Kidney (tissue), 14 donors: Measurements from ENCODE around the gene PLB1. TPM values are rescaled to one million over a fixed set of nuclear protein-coding genes. Genes with fewer than 3 reads are reported as not detected.

ENCODE experiments used
- DNase-seq, 5 donors: peaks; one replicate each; pipeline ENCODE4 v3.0.0-alpha.2; 2013 to 2020
- FAIRE-seq: peaks from 2 replicates; lab custom pipeline; 2012; peaks lifted over from hg19 to GRCh38; lab: Jason Lieb, UNC
- H3K27ac ChIP-seq, 2 donors: one replicate each; pipeline ENCODE4 v1.7.0; 2013; ENCODE audit warnings: low read depth in 2 of 2, low read length in 2 of 2, inconsistent platforms in 1 of 2
- H3K27me3 ChIP-seq: one replicate; pipeline ENCODE4 v1.7.1; 2013; ENCODE audit warnings: low read length, inconsistent platforms; ENCODE audit not compliant: control insufficient read depth, insufficient read depth
- H3K36me3 ChIP-seq, 3 donors: one replicate each; pipeline versions ENCODE4 v1.7.0 to v1.7.1; 2013; ENCODE audit warnings: low read length in 3 of 3, control low read depth in 1 of 3, inconsistent platforms in 1 of 3; ENCODE audit not compliant: insufficient read depth in 3 of 3, control insufficient read depth in 2 of 3
- H3K4me1 ChIP-seq, 3 donors: one replicate each; pipeline versions ENCODE4 v1.7.0 to v1.7.1; 2013; ENCODE audit warnings: low read length in 3 of 3, inconsistent platforms in 1 of 3, low read depth in 1 of 3; ENCODE audit not compliant: control insufficient read depth in 2 of 3, insufficient read depth in 2 of 3
- H3K4me3 ChIP-seq, 3 donors: one replicate each; pipeline versions ENCODE4 v1.7.0 to v1.8.1; 2013; ENCODE audit warnings: low read length in 3 of 3, control low read depth in 1 of 3, inconsistent platforms in 1 of 3
- H3K9ac ChIP-seq, 3 donors: one replicate each; pipeline versions ENCODE4 v1.7.0 to v1.7.1; 2013; ENCODE audit warnings: low read length in 3 of 3, control low read depth in 1 of 3, inconsistent platforms in 1 of 3
- H3K9me3 ChIP-seq, 3 donors: one replicate each; pipeline versions ENCODE4 v1.7.0 to v1.7.1; 2013; ENCODE audit warnings: low read length in 3 of 3, control low read depth in 1 of 3, inconsistent platforms in 1 of 3; ENCODE audit not compliant: control insufficient read depth in 2 of 3, insufficient read depth in 1 of 3
- intact Hi-C: fragments of 100-400 bp; cut with DNase I; formaldehyde crosslinking; loops from one replicate; pipeline ENCODE4 v1.11.1; 2022
- polyA plus RNA-seq: library from polyadenylated mRNA; stranded (reverse); fragments of 350-450 nt; fragmentation: Illumina TruSeq; extraction: RNeasy Lipid Tissue Mini Kit (QIAGEN cat#74804); gene quantifications from one replicate; pipeline ENCODE4 v1.2.3, GENCODE V29; 2014; ENCODE audit warnings: low read depth, low replicate concordance; ENCODE audit not compliant: insufficient read depth
- total RNA-seq: library from RNA; stranded (reverse); fragmentation: NEBNext Ultra II Directional; extraction: Animal tissue kit (Norgen Biotek cat#: 25700); gene quantifications from one replicate; pipeline ENCODE4 v1.2.1, GENCODE V29; 2021
- TF ChIP-seq, protein P1 (sequence below): IDR thresholded peaks from 3 replicates; pipeline ENCODE4 v1.5.1; 2012; ENCODE audit warnings: mild to moderate bottlenecking, moderate library complexity, borderline replicate concordance; ENCODE audit not compliant: insufficient read depth; ENCODE audit errors: extremely low read depth
- donor health status: control.
- donor health status: control.
- donor health status: control.
- donor health status: control.
- donor health status: control.
- donor health status: DM: yes; HTN: yes; CAD: no.
- donor health status: Normal renal cell carcinoma (clear cell type).

Gene PLB1
- total and polyA plus RNA-seq, 2 donors from 2014 or later, result 0.95 to 6.8 TPM

DNA sequence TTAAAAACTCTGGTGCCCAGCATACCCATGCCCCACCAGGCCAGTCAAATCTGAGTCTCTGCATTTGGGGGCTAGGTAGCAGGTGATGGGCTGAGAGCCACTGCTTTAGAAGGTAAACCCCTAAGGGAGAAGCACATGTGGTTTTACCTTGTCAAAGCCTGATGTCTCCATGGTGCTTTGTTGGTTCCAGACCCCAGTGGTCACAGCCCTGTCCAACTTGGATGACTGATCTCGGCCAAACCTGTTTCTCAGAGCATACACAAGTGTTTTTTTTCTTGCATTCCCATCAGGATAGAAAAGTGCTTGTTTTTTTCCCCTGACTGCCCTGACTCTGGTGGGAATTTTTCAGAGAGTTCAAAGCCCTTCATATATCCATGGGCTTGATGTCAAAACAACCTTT is 13.5 kb downstream of the PLB1 start:
- no peaks in the 10 kb centered on the region for H3K9me3 ChIP-seq
- no peaks in the 10 kb centered on the region for H3K27me3 ChIP-seq
- FAIRE-seq (no peak), DNase-seq (no peak)
- peak overlapping the region; percentile 38 to 88 for H3K27ac ChIP-seq
- H3K36me3 ChIP-seq, result no peaks in the 10 kb centered on the region
- intact Hi-C loops, result no loop called here
- H3K4me1 ChIP-seq, result peaks cover 0 to 3% (median 0%) of the 10 kb centered on the region in 3 donors
- H3K4me3 ChIP-seq, result no peak overlapping the region
- TF ChIP-seq, protein P1, sequence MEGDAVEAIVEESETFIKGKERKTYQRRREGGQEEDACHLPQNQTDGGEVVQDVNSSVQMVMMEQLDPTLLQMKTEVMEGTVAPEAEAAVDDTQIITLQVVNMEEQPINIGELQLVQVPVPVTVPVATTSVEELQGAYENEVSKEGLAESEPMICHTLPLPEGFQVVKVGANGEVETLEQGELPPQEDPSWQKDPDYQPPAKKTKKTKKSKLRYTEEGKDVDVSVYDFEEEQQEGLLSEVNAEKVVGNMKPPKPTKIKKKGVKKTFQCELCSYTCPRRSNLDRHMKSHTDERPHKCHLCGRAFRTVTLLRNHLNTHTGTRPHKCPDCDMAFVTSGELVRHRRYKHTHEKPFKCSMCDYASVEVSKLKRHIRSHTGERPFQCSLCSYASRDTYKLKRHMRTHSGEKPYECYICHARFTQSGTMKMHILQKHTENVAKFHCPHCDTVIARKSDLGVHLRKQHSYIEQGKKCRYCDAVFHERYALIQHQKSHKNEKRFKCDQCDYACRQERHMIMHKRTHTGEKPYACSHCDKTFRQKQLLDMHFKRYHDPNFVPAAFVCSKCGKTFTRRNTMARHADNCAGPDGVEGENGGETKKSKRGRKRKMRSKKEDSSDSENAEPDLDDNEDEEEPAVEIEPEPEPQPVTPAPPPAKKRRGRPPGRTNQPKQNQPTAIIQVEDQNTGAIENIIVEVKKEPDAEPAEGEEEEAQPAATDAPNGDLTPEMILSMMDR, result no peak
- H3K9ac ChIP-seq, result no peak overlapping the region

- H3K4me3 ChIP-seq, result no peak overlapping the region
- no peaks in the 10 kb centered on the region for H3K36me3 ChIP-seq
- H3K9ac ChIP-seq, result no peak overlapping the region
- TF ChIP-seq, protein P1, result no peak
- intact Hi-C loops, result no loop called here
- no peak for FAIRE-seq
- H3K27me3 ChIP-seq, result no peaks in the 10 kb centered on the region
- peaks cover 0 to 3% (median 0%) of the 10 kb centered on the region in 3 donors for H3K4me1 ChIP-seq
- H3K9me3 ChIP-seq, result no peaks in the 10 kb centered on the region
- peak overlapping the region in 1 of 2 donors; percentile 6 for H3K27ac ChIP-seq
- DNase-seq, result no peak
These were observed 14.3 kb downstream of the PLB1 start for GRCh38 chr2:28510184-28510583.

GRCh38 chr2:28511871-28512606 is 16.2 kb downstream of the PLB1 start:
- FAIRE-seq (no peak), DNase-seq (no peak)
- Histone ChIP-seq H3K4me1 (peaks cover 0 to 3% (median 0%) of the 10 kb centered on the region in 3 donors), H3K4me3 (no peak overlapping the region), H3K9me3 (no peaks in the 10 kb centered on the region), H3K27me3 (no peaks in the 10 kb centered on the region), H3K36me3 (no peaks in the 10 kb centered on the region), H3K9ac (no peak overlapping the region), H3K27ac (no peak overlapping the region)
- intact Hi-C loops, result no loop called here
- TF ChIP-seq, protein P1, result no peak

GRCh38 chr2:28512607-28512965 is 16.7 kb downstream of the PLB1 start:
- H3K27ac ChIP-seq, result no peak overlapping the region
- intact Hi-C loops, result no loop called here
- TF ChIP-seq, protein P1, result no peak

More at GRCh38 chr2:28512607-28512965, 16.7 kb downstream of the PLB1 start:
- Histone ChIP-seq H3K36me3 (no peaks in the 10 kb centered on the region), H3K4me3 (no peak overlapping the region), H3K4me1 (peaks cover 0 to 3% (median 0%) of the 10 kb centered on the region in 3 donors), H3K27me3 (no peaks in the 10 kb centered on the region), H3K9ac (no peak overlapping the region), H3K9me3 (no peaks in the 10 kb centered on the region)
- no peak for FAIRE-seq
- DNase-seq, result no peak
